ENCODE measurements around the gene EML4.

GRCh38 chr2:42216694-42217093 is 47.5 kb downstream of the EML4 start:
- TF ChIP-seq CTCF (conservative IDR thresholded peaks at IDR 0.05; ENCODE audit: low read length) (no peak), EZH2phosphoT487 (IDR thresholded peaks at IDR 0.05; ENCODE audit: borderline replicate concordance) (no peak)
